HepG2 (cell line): ENCODE results near the gene SF3A2. TPM values are rescaled to one million over a fixed set of nuclear protein-coding genes. Genes with fewer than 3 reads are reported as not detected.

Experiments used
- ARID2 ChIP-seq: sonication (generic); formaldehyde crosslinking; IDR thresholded peaks from 2 replicates; pipeline ENCODE4 v1.8.1; 2022; ENCODE audit warnings: mild to moderate bottlenecking, missing genetic modification reagents, borderline replicate concordance
- EED ChIP-seq: sonication (generic); formaldehyde crosslinking; IDR thresholded peaks from 2 replicates; pipeline ENCODE4 v1.5.0; 2020; ENCODE audit warnings: mild to moderate bottlenecking, missing genetic modification reagents
- MAFK ChIP-seq, 2 experiments: IDR thresholded peaks in 1 of 2; conservative IDR thresholded peaks in 1 of 2; 2 replicates each; pipeline ENCODE4 v1.6.1; 2011; ENCODE audit warnings: improper control_type of control experiment in 2 of 2, low read length in 2 of 2
- MTF1 ChIP-seq: sonication (generic); formaldehyde crosslinking; IDR thresholded peaks from 2 replicates; pipeline ENCODE4 v1.5.0; 2020; ENCODE audit warnings: missing genetic modification reagents
- MZF1 ChIP-seq: sonication (generic); formaldehyde crosslinking; IDR thresholded peaks from 2 replicates; pipeline ENCODE4 v1.8.1; 2023; ENCODE audit warnings: mild to moderate bottlenecking, missing genetic modification reagents, borderline replicate concordance
- NR2F1 ChIP-seq, 2 experiments: fragments of 450-650 bp in 1 of 2; formaldehyde crosslinking in 1 of 2; IDR thresholded peaks; 2 replicates each; pipeline versions ENCODE4 v1.5.0 to v1.6.1; 2016 to 2020; ENCODE audit warnings: mild to moderate bottlenecking in 1 of 2, missing compliant biosample characterization in 1 of 2, missing genetic modification reagents in 1 of 2, moderate library complexity in 1 of 2
- POLR2AphosphoS5 ChIP-seq: IDR thresholded peaks from 2 replicates; pipeline ENCODE4 v1.6.1; 2012; ENCODE audit warnings: low read depth, low read length
- TP53 ChIP-seq: sonication (generic); formaldehyde crosslinking; conservative IDR thresholded peaks from 2 replicates; pipeline ENCODE4 v1.4.0; 2020; ENCODE audit warnings: missing genetic modification reagents
- ZNF138 ChIP-seq: sonication (generic); formaldehyde crosslinking; IDR thresholded peaks from 2 replicates; pipeline ENCODE4 v1.5.0; 2020; ENCODE audit warnings: mild to moderate bottlenecking, low read depth, missing genetic modification reagents
- ZNF232 ChIP-seq: sonication (generic); formaldehyde crosslinking; IDR thresholded peaks from 2 replicates; pipeline ENCODE4 v1.4.0; 2020; ENCODE audit warnings: missing genetic modification reagents, borderline replicate concordance
- ZNF382 ChIP-seq: sonication (generic); formaldehyde crosslinking; IDR thresholded peaks from 2 replicates; pipeline ENCODE4 v1.5.0; 2020; ENCODE audit warnings: missing genetic modification reagents, mild to moderate bottlenecking, borderline replicate concordance
- ZNF431 ChIP-seq: sonication (generic); formaldehyde crosslinking; IDR thresholded peaks from 2 replicates; pipeline ENCODE4 v1.9.0; 2022; ENCODE audit warnings: missing genetic modification reagents, low read depth, mild to moderate bottlenecking, borderline replicate concordance
- ZNF761 ChIP-seq: sonication (generic); formaldehyde crosslinking; conservative IDR thresholded peaks from 2 replicates; pipeline ENCODE4 v1.4.0; 2020; ENCODE audit warnings: mild to moderate bottlenecking, missing genetic modification reagents
- ZNF781 ChIP-seq: sonication (generic); formaldehyde crosslinking; IDR thresholded peaks from 2 replicates; pipeline ENCODE4 v1.5.1; 2020; ENCODE audit warnings: borderline replicate concordance, mild to moderate bottlenecking, missing genetic modification reagents; ENCODE audit errors: not compliant biosample characterization
- ZNF790 ChIP-seq: sonication (generic); formaldehyde crosslinking; IDR thresholded peaks from 2 replicates; pipeline ENCODE4 v1.8.0; 2022; ENCODE audit warnings: missing genetic modification reagents, mild to moderate bottlenecking, borderline replicate concordance
- ZSCAN21 ChIP-seq: sonication (generic); formaldehyde crosslinking; IDR thresholded peaks from 2 replicates; pipeline ENCODE4 v1.8.0; 2022; ENCODE audit warnings: mild to moderate bottlenecking, missing genetic modification reagents, moderate library complexity, borderline replicate concordance
- polyA plus RNA-seq, 8 experiments: library from polyadenylated mRNA; depleted of rRNA in 3 of 8; stranded (reverse) in 7 of 8; unstranded in 1 of 8; fragments of >200 nt; fragmentation: Illumina TruSeq in 4 of 8; extraction: Trizol in 4 of 8; gene quantifications; 2 replicates each; pipeline versions ENCODE4 v1.2.1 to v1.2.3, GENCODE V29; 2011 to 2016; ENCODE audit warnings: low read depth in 4 of 8, missing spikeins in 1 of 8, mixed read lengths in 1 of 8; ENCODE audit not compliant: insufficient read depth in 1 of 8
- total RNA-seq, 5 experiments: library from RNA; depleted of rRNA; stranded (reverse); fragments of >200 nt; fragmentation: Illumina TruSeq; extraction: Trizol; gene quantifications; 2 replicates each; pipeline ENCODE4 v1.2.3, GENCODE V29; 2016; ENCODE audit warnings: low read depth in 1 of 5
- TF ChIP-seq, protein P1 (sequence below): sonication (generic); formaldehyde crosslinking; IDR thresholded peaks from 2 replicates; pipeline ENCODE4 v1.4.0; 2020; ENCODE audit warnings: missing genetic modification reagents, borderline replicate concordance
- TF ChIP-seq, protein P2 (sequence below): sonication (generic); formaldehyde crosslinking; IDR thresholded peaks from 2 replicates; pipeline ENCODE4 v1.8.1; 2023; ENCODE audit warnings: mild to moderate bottlenecking, missing genetic modification reagents
- TF ChIP-seq, protein P3 (sequence below): sonication (generic); formaldehyde crosslinking; IDR thresholded peaks from 2 replicates; pipeline ENCODE4; 2020; ENCODE audit warnings: missing genetic modification reagents, mild to moderate bottlenecking, borderline replicate concordance
- TF ChIP-seq, protein P4 (sequence below): sonication (generic); formaldehyde crosslinking; IDR thresholded peaks from 2 replicates; pipeline ENCODE4 v1.4.0; 2020; ENCODE audit warnings: missing genetic modification reagents, borderline replicate concordance
- TF ChIP-seq, protein P5 (sequence below): IDR thresholded peaks from 2 replicates; pipeline ENCODE4 v1.6.1; 2016; ENCODE audit warnings: mild to moderate bottlenecking, missing biosample characterization, missing genetic modification reagents

The SF3A2 gene
- total and polyA plus RNA-seq, 2 of the 13 experiments (the other 11 are each of a cell fraction or from before 2014, with no cell fraction given) = 8.6 to 8.8 TPM

DNA sequence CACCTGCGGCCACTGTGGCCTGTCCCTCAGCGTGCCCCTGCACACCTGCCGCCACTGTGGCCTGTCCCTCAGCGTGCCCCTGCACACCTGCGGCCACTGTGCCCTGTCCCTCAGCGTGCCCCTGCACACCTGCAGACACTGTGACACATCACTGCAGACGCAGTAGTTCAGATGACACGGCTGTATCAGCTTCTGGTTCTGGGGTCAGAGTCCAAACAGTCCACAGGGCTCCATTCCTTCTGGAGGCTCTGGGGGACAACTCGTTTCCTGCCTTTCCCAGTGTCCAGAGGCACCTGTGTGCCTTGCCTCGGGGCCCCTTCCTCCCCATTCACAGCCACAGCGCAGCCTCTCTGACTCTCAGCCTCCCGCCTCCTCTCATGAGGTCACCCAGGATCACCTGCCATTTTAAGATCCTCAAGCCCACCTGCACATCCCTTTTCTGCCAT lies 5.5 kb downstream of the SF3A2 start (continued):
- TF ChIP-seq ZNF790 (CRISPR knock-in tag) (no peak), ZNF232 (no peak), ZNF138 (CRISPR knock-in tag) (no peak), MAFK (conservative IDR thresholded peaks at IDR 0.05 in 1 of 2, IDR thresholded peaks at IDR 0.05 in 1 of 2; ENCODE audit: low read length in 2 of 2) (no peak), MTF1 (CRISPR knock-in tag) (no peak), POLR2AphosphoS5 (no peak), ZNF431 (CRISPR knock-in tag) (no peak), ZSCAN21 (CRISPR knock-in tag) (no peak), MZF1 (CRISPR knock-in tag) (no peak), TP53 (no peak), ZNF382 (CRISPR knock-in tag) (no peak), NR2F1 (CRISPR knock-in tag; IDR thresholded peaks at IDR 0.05) (no peak), ZNF781 (CRISPR knock-in tag) (no peak), EED (no peak), ZNF761 (CRISPR knock-in tag) (no peak), ARID2 (CRISPR knock-in tag) (no peak)
- TF ChIP-seq, protein P1, sequence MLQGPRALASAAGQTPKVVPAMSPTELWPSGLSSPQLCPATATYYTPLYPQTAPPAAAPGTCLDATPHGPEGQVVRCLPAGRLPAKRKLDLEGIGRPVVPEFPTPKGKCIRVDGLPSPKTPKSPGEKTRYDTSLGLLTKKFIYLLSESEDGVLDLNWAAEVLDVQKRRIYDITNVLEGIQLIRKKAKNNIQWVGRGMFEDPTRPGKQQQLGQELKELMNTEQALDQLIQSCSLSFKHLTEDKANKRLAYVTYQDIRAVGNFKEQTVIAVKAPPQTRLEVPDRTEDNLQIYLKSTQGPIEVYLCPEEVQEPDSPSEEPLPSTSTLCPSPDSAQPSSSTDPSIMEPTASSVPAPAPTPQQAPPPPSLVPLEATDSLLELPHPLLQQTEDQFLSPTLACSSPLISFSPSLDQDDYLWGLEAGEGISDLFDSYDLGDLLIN (CRISPR knock-in tag) = no peak
- TF ChIP-seq, protein P2, sequence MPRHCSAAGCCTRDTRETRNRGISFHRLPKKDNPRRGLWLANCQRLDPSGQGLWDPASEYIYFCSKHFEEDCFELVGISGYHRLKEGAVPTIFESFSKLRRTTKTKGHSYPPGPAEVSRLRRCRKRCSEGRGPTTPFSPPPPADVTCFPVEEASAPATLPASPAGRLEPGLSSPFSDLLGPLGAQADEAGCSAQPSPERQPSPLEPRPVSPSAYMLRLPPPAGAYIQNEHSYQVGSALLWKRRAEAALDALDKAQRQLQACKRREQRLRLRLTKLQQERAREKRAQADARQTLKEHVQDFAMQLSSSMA = no peak
- TF ChIP-seq, protein P3, sequence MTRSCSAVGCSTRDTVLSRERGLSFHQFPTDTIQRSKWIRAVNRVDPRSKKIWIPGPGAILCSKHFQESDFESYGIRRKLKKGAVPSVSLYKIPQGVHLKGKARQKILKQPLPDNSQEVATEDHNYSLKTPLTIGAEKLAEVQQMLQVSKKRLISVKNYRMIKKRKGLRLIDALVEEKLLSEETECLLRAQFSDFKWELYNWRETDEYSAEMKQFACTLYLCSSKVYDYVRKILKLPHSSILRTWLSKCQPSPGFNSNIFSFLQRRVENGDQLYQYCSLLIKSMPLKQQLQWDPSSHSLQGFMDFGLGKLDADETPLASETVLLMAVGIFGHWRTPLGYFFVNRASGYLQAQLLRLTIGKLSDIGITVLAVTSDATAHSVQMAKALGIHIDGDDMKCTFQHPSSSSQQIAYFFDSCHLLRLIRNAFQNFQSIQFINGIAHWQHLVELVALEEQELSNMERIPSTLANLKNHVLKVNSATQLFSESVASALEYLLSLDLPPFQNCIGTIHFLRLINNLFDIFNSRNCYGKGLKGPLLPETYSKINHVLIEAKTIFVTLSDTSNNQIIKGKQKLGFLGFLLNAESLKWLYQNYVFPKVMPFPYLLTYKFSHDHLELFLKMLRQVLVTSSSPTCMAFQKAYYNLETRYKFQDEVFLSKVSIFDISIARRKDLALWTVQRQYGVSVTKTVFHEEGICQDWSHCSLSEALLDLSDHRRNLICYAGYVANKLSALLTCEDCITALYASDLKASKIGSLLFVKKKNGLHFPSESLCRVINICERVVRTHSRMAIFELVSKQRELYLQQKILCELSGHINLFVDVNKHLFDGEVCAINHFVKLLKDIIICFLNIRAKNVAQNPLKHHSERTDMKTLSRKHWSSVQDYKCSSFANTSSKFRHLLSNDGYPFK (CRISPR knock-in tag) = no peak
- TF ChIP-seq, protein P4, sequence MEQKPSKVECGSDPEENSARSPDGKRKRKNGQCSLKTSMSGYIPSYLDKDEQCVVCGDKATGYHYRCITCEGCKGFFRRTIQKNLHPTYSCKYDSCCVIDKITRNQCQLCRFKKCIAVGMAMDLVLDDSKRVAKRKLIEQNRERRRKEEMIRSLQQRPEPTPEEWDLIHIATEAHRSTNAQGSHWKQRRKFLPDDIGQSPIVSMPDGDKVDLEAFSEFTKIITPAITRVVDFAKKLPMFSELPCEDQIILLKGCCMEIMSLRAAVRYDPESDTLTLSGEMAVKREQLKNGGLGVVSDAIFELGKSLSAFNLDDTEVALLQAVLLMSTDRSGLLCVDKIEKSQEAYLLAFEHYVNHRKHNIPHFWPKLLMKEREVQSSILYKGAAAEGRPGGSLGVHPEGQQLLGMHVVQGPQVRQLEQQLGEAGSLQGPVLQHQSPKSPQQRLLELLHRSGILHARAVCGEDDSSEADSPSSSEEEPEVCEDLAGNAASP (CRISPR knock-in tag) = no peak
- TF ChIP-seq, protein P5, sequence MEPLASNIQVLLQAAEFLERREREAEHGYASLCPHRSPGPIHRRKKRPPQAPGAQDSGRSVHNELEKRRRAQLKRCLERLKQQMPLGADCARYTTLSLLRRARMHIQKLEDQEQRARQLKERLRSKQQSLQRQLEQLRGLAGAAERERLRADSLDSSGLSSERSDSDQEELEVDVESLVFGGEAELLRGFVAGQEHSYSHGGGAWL = no peak
